Measurements from ENCODE around the gene NLN.

DNA sequence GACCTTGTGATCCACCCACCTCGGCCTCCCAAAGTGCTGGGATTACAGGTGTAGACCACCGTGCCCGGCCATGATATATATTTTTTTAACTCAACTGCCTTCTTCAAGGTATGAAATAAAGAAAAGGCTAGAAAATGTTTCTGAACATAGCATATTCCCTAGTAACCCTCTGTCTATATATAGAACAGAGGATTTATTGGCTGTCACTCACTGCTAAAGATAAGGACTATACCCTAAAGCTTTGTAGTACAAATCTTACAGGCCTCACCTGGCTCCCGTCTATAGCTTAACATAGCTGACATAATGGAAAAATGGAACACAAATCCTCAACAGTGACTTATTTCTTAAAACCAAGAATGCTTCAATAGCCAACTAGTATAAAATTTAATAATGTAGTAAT, 14.3 kb upstream of the NLN start:
- TF ChIP-seq, protein P1, sequence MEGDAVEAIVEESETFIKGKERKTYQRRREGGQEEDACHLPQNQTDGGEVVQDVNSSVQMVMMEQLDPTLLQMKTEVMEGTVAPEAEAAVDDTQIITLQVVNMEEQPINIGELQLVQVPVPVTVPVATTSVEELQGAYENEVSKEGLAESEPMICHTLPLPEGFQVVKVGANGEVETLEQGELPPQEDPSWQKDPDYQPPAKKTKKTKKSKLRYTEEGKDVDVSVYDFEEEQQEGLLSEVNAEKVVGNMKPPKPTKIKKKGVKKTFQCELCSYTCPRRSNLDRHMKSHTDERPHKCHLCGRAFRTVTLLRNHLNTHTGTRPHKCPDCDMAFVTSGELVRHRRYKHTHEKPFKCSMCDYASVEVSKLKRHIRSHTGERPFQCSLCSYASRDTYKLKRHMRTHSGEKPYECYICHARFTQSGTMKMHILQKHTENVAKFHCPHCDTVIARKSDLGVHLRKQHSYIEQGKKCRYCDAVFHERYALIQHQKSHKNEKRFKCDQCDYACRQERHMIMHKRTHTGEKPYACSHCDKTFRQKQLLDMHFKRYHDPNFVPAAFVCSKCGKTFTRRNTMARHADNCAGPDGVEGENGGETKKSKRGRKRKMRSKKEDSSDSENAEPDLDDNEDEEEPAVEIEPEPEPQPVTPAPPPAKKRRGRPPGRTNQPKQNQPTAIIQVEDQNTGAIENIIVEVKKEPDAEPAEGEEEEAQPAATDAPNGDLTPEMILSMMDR (IDR thresholded peaks at IDR 0.05): no peak
- no peak for TF ChIP-seq POLR2A (IDR thresholded peaks at IDR 0.05)

All from thyroid gland (tissue), 4 donors.